Esophagus muscularis mucosa (tissue), 4 donors: ENCODE results near the gene HS6ST2. TPM values are rescaled to one million over a fixed set of nuclear protein-coding genes. Genes with fewer than 3 reads are reported as not detected.

ENCODE experiments used
- DNase-seq: peaks from one replicate; pipeline ENCODE4 v3.0.0-alpha.2; 2017; ENCODE audit errors: extremely low spot score
- H3K27ac ChIP-seq, 4 donors: fragments of 200-600 bp; sonication (generic); replicated peaks in 1 of 4; 1 replicate in 3 of 4; 2 replicates in 1 of 4; pipeline ENCODE4 v1.5.1; 2016 to 2019; ENCODE audit warnings: mild to moderate bottlenecking in 1 of 4
- H3K27me3 ChIP-seq, 4 donors: fragments of 200-600 bp; sonication (generic); one replicate each; pipeline versions ENCODE4 v1.5.1 to v1.6.0; 2016 to 2019
- H3K36me3 ChIP-seq, 4 donors: fragments of 200-600 bp; sonication (generic); one replicate each; pipeline ENCODE4 v1.5.1; 2016 to 2019
- H3K4me1 ChIP-seq, 4 donors: fragments of 200-600 bp; sonication (generic); one replicate each; pipeline ENCODE4 v1.5.1; 2016 to 2019
- H3K4me3 ChIP-seq, 4 donors: fragments of 200-600 bp; sonication (generic); 1 replicate in 2 of 4; 2 replicates in 2 of 4; pipeline ENCODE4 v1.5.1; 2016 to 2019; ENCODE audit warnings: mild to moderate bottlenecking in 4 of 4, moderate library complexity in 1 of 4
- H3K9me3 ChIP-seq, 4 donors: fragments of 200-600 bp; sonication (generic); 1 replicate in 3 of 4; 2 replicates in 1 of 4; pipeline ENCODE4 v1.5.1; 2016 to 2019
- EP300 ChIP-seq: sonication (generic); formaldehyde crosslinking; IDR thresholded peaks from one replicate; pipeline ENCODE4 v1.6.1; 2017; ENCODE audit warnings: antibody characterized with exemption
- POLR2A ChIP-seq: fragments of 450-650 bp; IDR thresholded peaks from one replicate; pipeline ENCODE4 v1.6.1; 2017; ENCODE audit warnings: antibody characterized with exemption, moderate library complexity, mild to moderate bottlenecking, low read depth
- POLR2AphosphoS5 ChIP-seq, 2 donors: sonication (generic); formaldehyde crosslinking; IDR thresholded peaks; one replicate each; pipeline ENCODE4 v1.6.1; 2017; ENCODE audit warnings: antibody characterized with exemption in 2 of 2
- WGBS: methylation state at CpG from one replicate; pipeline ENCODE4 v1.1.5; 2018; 5-methylcytosine and 5-hydroxymethylcytosine counted together
- intact Hi-C: fragments of 100-400 bp; cut with DNase I; formaldehyde crosslinking; loops from one replicate; pipeline ENCODE4 v1.15.1; 2023
- total RNA-seq, 4 donors: library from RNA; depleted of rRNA; stranded (reverse); fragments of >200 nt; gene quantifications; one replicate each; pipeline versions ENCODE4 v1.1.0 to v1.2.1, GENCODE V29; 2016
- TF ChIP-seq, protein P1 (sequence below), 3 experiments: fragments of 200-600 bp in 2 of 3; fragments of 450-650 bp in 1 of 3; sonication (generic) in 2 of 3; IDR thresholded peaks; one replicate each; pipeline ENCODE4 v1.5.1; 2017 to 2019; ENCODE audit warnings: antibody characterized with exemption in 3 of 3, mild to moderate bottlenecking in 2 of 3, moderate library complexity in 1 of 3

The HS6ST2 gene
- total RNA-seq, 4 donors from 2014 or later, result 0.29 to 0.99 TPM; not detected in 2

DNA sequence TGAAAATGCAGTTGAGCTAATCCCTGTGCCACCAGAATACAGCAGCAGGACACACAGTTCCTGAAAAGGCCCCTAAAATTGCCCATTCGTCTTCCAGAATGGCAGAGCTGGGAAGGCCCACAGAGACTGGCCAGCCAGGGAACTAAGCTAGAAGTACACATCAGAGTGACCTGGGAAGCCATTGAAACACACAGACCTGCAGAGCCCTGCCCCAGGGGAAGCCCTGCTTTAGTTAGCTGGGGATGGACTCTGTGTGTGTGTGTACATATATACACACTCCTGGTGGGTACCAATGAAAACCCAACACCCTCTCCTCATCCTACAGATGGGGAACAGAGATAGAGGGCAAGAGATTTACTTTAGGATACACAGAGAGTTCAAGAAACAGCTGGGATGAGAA is 227.7 kb downstream of the HS6ST2 start:
- intact Hi-C loops, result no loop called here

DNA sequence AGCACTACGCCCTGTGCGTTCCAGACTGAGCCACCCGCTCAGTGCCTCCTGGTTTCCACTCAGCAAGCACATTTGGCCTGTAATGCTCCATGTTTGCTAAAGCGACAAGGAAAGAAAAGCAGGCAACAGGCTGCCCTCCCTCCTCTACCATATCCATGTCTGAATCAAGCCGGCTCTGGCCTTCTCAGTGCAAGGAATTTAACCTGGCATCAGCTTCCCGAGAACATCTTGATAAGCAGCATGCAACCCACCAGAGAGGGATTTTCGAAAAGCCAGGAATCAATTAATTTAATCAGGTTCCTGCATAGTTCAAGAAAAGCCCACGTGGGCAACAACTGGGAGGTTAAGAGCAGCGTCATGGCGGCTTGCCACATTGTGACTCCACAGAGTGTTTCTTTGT is 228.2 kb downstream of the HS6ST2 start:
- intact Hi-C loops, result no loop called here
- H3K4me3 ChIP-seq, result no peak overlapping the region

More for the DNA sequence above, 227.7 kb downstream of the HS6ST2 start:
- TF ChIP-seq POLR2AphosphoS5 (IDR thresholded peaks at IDR 0.05) (no peak), EP300 (no peak), POLR2A (no peak)
- TF ChIP-seq, protein P1, sequence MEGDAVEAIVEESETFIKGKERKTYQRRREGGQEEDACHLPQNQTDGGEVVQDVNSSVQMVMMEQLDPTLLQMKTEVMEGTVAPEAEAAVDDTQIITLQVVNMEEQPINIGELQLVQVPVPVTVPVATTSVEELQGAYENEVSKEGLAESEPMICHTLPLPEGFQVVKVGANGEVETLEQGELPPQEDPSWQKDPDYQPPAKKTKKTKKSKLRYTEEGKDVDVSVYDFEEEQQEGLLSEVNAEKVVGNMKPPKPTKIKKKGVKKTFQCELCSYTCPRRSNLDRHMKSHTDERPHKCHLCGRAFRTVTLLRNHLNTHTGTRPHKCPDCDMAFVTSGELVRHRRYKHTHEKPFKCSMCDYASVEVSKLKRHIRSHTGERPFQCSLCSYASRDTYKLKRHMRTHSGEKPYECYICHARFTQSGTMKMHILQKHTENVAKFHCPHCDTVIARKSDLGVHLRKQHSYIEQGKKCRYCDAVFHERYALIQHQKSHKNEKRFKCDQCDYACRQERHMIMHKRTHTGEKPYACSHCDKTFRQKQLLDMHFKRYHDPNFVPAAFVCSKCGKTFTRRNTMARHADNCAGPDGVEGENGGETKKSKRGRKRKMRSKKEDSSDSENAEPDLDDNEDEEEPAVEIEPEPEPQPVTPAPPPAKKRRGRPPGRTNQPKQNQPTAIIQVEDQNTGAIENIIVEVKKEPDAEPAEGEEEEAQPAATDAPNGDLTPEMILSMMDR (IDR thresholded peaks at IDR 0.05), result no peak
- Histone ChIP-seq H3K36me3 (no peaks in the 10 kb centered on the region), H3K27me3 (no peaks in the 10 kb centered on the region), H3K4me3 (no peak overlapping the region), H3K27ac (no peak overlapping the region), H3K4me1 (no peaks in the 10 kb centered on the region), H3K9me3 (no peaks in the 10 kb centered on the region)
- DNase-seq, result no peak
- WGBS, result no CpG with 5 or more reads among the region's 1 CpG

DNA sequence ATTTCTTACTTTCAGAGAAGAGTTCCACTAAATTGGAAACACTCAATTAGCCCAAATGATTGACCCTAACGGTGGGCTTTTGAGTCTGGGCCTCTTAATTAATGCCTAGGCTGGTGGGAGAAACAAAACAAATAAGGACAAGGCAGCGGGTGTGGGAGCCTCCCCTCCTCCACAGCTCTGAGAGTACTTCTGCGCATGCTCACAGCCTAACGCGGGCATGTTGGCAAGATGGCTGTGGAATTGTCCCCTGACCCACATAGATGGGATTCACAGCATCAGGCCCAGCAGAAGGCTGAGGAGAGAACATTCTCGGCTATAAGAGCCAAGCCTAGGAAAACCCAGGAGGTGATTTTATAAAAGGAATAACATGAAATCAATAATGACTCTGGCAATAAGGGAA is 230.1 kb downstream of the HS6ST2 start:
- Histone ChIP-seq H3K27me3 (no peaks in the 10 kb centered on the region), H3K4me1 (no peaks in the 10 kb centered on the region), H3K9me3 (peaks cover 0 to 6% (median 0%) of the 10 kb centered on the region in 4 donors), H3K27ac (no peak overlapping the region), H3K36me3 (no peaks in the 10 kb centered on the region), H3K4me3 (no peak overlapping the region)
- intact Hi-C loops, result no loop called here
- TF ChIP-seq POLR2A (no peak), EP300 (no peak), POLR2AphosphoS5 (IDR thresholded peaks at IDR 0.05) (no peak)
- TF ChIP-seq, protein P1 (IDR thresholded peaks at IDR 0.05), result no peak
- no peak for DNase-seq
- WGBS, result 79% methylated on average over 6 of the region's 6 CpGs

More for the DNA sequence above, 228.2 kb downstream of the HS6ST2 start:
- 82% methylated on average over 10 of the region's 10 CpGs for WGBS
- DNase-seq, result no peak
- no peak overlapping the region for H3K27ac ChIP-seq
- TF ChIP-seq POLR2AphosphoS5 (IDR thresholded peaks at IDR 0.05), result no peak
- TF ChIP-seq, protein P1 (IDR thresholded peaks at IDR 0.05), result no peak
- no peak for TF ChIP-seq POLR2A
- TF ChIP-seq EP300, result no peak
- H3K4me1 ChIP-seq, result no peaks in the 10 kb centered on the region
- no peaks in the 10 kb centered on the region for H3K36me3 ChIP-seq
- no peaks in the 10 kb centered on the region for H3K9me3 ChIP-seq
- no peaks in the 10 kb centered on the region for H3K27me3 ChIP-seq

DNA sequence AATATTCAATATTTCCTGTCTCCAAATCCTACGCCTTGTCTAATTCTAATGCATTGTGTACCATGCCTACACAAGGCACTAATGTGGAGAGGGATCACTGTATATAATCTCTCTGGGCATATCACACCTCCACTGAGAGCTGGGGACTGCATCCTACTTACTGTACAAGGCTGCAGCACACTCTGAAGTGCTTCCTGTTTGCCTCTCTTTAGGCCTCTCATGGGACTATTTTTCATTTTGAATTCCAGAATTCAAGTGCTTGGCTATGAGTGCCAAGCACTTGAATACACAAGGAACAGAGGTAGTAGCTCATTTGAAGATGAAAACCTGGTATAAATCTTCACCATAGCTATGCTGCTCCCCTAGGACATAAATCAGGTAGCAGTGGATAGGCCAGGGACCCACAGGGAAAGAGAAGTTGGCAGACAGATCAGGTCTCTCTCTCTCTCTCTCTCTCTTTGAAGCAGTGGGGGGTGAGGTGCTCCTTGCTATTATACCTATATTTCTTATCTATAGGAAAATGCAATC is 239.9 kb downstream of the HS6ST2 start:
- no peaks in the 10 kb centered on the region for H3K27me3 ChIP-seq
- intact Hi-C loops, result no loop called here
- TF ChIP-seq POLR2AphosphoS5 (IDR thresholded peaks at IDR 0.05) (no peak), EP300 (no peak)
- TF ChIP-seq, protein P1 (IDR thresholded peaks at IDR 0.05), result no peak
- H3K4me3 ChIP-seq, result no peak overlapping the region
- 80% methylated on average over 1 of the region's 1 CpG for WGBS
- H3K27ac ChIP-seq, result no peak overlapping the region
- no peaks in the 10 kb centered on the region for H3K36me3 ChIP-seq
- H3K9me3 ChIP-seq, result no peaks in the 10 kb centered on the region
- no peaks in the 10 kb centered on the region for H3K4me1 ChIP-seq
- no peak for DNase-seq

DNA sequence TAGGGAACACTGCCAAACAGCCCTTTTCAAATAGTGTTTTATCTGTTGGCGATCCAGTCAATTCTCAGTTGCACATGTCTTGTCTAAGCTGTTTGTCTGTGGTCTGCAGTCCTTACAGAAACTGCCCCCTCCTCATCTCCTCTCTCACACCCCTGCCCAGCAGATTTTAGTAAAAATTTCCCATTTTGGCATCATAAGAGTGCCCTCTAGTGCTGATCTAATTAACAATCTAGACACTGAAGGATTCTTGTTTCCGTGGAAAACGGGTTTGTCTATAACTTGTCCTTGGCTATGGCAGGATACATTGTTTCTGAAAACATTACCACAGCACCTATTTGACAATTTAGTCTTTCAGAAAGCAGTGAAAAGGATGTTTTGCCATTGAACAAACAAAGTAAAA is 242.4 kb downstream of the HS6ST2 start:
- Histone ChIP-seq H3K9me3 (no peaks in the 10 kb centered on the region), H3K4me3 (no peak overlapping the region), H3K27ac (no peak overlapping the region), H3K4me1 (no peaks in the 10 kb centered on the region), H3K36me3 (no peaks in the 10 kb centered on the region), H3K27me3 (no peaks in the 10 kb centered on the region)
- TF ChIP-seq, protein P1 (IDR thresholded peaks at IDR 0.05), result peak in 1 of 3 experiments; percentile 11
- no peak for TF ChIP-seq POLR2A
- intact Hi-C loops, result no loop called here
- DNase-seq, result no peak
- WGBS, result 30% methylated on average over 3 of the region's 3 CpGs
